ENCODE data around the gene SPATA3. TPM values are rescaled to one million over a fixed set of nuclear protein-coding genes. Genes with fewer than 3 reads are reported as not detected.

Gene SPATA3
- total and polyA plus RNA-seq, 2 of the 13 experiments (the other 11 are each of a cell fraction or from before 2014, with no cell fraction given): not detected

DNA sequence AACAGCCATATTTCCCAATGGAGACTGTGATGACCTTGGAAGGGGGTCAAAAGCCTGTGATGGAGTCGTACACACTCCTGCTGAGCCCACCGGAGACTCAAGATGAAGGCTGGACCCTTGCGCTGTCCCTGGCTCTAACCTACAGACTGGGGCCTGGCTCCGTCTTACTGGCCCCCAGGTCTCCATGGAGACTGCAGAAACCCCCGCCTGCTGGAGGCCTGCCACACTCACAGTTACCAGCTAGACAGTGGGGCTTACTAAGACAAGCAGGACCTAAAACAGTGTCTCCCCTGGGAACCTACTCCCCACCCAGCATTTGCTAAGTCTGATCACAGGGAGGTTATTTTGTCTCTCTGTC is 51.0 kb downstream of the SPATA3 start:
- Histone ChIP-seq H3K27me3 (ENCODE audit: control insufficient read depth in 1 of 2, insufficient read depth in 2 of 2, low read length in 2 of 2) (no peaks in the 10 kb centered on the region), H3K4me2 (ENCODE audit: low read depth, low read length) (peak overlapping the region; percentile 55), H3K9ac (ENCODE audit: insufficient read depth, low read depth, low read length) (peak overlapping the region; percentile 58), H2AFZ (ENCODE audit: low read length) (no peak overlapping the region), H3K4me1 (ENCODE audit: insufficient read depth, low read length) (peaks cover 72% of the 10 kb centered on the region), H3K36me3 (replicated peaks in 1 of 2; ENCODE audit: control insufficient read depth in 1 of 2, insufficient read depth in 2 of 2, low read length in 2 of 2) (peaks cover 7 to 29% of the 10 kb centered on the region in 2 experiments), H3K4me3 (replicated peaks in 1 of 3; ENCODE audit: insufficient read depth in 1 of 3, low read depth in 2 of 3, low read length in 3 of 3) (no peak overlapping the region), H4K20me1 (ENCODE audit: insufficient read depth, low read length) (no peaks in the 10 kb centered on the region), H3K79me2 (ENCODE audit: insufficient read depth, low read length) (no peaks in the 10 kb centered on the region), H3K27ac (ENCODE audit: extremely low read length, insufficient read depth, low read length) (peak overlapping the region; percentile 97), H3K9me3 (ENCODE audit: low read length) (no peaks in the 10 kb centered on the region)
- no TSS peak for BruUV-seq (replicated peaks)
- WGBS (ENCODE audit: low lambda C conversion rate): 90% methylated on average over 5 of the region's 5 CpGs
- FAIRE-seq (no peak), ATAC-seq (no peak), DNase-seq (ENCODE audit: low spot score) (no peak)
- intact Hi-C loops (cut with micrococcal nuclease; ENCODE audit: unreplicated experiment): loop anchor here (10.0 kb wide), 1 partner anchor 658 kb away; the partner anchor contains the start of gene PTMA
- POLR2A ChIA-PET: interaction anchor here (1.1 to 7.7 kb wide), 2 partner anchors 8 to 13 kb away, joined by 5 to 399 read pairs; partner anchors contain the start of gene C2orf72
- in situ Hi-C loops (cut with HindIII; ENCODE audit: extremely low pct_ligation_motif_present, low pct_unique_long_range_greater_than_20kb): no loop called here
- CTCF ChIA-PET (ENCODE audit: low intra/inter-chr PET ratio, low total read pairs): no interaction called here
- TF ChIP-seq, protein P1, sequence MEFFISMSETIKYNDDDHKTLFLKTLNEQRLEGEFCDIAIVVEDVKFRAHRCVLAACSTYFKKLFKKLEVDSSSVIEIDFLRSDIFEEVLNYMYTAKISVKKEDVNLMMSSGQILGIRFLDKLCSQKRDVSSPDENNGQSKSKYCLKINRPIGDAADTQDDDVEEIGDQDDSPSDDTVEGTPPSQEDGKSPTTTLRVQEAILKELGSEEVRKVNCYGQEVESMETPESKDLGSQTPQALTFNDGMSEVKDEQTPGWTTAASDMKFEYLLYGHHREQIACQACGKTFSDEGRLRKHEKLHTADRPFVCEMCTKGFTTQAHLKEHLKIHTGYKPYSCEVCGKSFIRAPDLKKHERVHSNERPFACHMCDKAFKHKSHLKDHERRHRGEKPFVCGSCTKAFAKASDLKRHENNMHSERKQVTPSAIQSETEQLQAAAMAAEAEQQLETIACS (CRISPR knock-in tag; IDR thresholded peaks at IDR 0.05): no peak
- TF ChIP-seq ZNF44 (CRISPR knock-in tag; IDR thresholded peaks at IDR 0.05): no peak
- TF ChIP-seq HOXD1 (CRISPR knock-in tag; IDR thresholded peaks at IDR 0.05): no peak
- no peak for TF ChIP-seq CENPT (CRISPR knock-in tag; IDR thresholded peaks at IDR 0.05; ENCODE audit: low read depth)
- TF ChIP-seq ZNF343 (CRISPR knock-in tag; IDR thresholded peaks at IDR 0.05): 0 out of 2 replicates have a peak, but pooled peaks have one; percentile 33
- TF ChIP-seq, protein P2, sequence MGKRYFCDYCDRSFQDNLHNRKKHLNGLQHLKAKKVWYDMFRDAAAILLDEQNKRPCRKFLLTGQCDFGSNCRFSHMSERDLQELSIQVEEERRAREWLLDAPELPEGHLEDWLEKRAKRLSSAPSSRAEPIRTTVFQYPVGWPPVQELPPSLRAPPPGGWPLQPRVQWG (CRISPR knock-in tag; IDR thresholded peaks at IDR 0.05; ENCODE audit: borderline replicate concordance, low read depth): no peak
- TF ChIP-seq KDM2A (CRISPR knock-in tag; IDR thresholded peaks at IDR 0.05; ENCODE audit: borderline replicate concordance, low read depth): 0 out of 2 replicates have a peak, but pooled peaks have one; percentile 9
- TF ChIP-seq, protein P3, sequence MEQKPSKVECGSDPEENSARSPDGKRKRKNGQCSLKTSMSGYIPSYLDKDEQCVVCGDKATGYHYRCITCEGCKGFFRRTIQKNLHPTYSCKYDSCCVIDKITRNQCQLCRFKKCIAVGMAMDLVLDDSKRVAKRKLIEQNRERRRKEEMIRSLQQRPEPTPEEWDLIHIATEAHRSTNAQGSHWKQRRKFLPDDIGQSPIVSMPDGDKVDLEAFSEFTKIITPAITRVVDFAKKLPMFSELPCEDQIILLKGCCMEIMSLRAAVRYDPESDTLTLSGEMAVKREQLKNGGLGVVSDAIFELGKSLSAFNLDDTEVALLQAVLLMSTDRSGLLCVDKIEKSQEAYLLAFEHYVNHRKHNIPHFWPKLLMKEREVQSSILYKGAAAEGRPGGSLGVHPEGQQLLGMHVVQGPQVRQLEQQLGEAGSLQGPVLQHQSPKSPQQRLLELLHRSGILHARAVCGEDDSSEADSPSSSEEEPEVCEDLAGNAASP (CRISPR knock-in tag; IDR thresholded peaks at IDR 0.05; ENCODE audit: borderline replicate concordance): no peak
- TF ChIP-seq, protein P4, sequence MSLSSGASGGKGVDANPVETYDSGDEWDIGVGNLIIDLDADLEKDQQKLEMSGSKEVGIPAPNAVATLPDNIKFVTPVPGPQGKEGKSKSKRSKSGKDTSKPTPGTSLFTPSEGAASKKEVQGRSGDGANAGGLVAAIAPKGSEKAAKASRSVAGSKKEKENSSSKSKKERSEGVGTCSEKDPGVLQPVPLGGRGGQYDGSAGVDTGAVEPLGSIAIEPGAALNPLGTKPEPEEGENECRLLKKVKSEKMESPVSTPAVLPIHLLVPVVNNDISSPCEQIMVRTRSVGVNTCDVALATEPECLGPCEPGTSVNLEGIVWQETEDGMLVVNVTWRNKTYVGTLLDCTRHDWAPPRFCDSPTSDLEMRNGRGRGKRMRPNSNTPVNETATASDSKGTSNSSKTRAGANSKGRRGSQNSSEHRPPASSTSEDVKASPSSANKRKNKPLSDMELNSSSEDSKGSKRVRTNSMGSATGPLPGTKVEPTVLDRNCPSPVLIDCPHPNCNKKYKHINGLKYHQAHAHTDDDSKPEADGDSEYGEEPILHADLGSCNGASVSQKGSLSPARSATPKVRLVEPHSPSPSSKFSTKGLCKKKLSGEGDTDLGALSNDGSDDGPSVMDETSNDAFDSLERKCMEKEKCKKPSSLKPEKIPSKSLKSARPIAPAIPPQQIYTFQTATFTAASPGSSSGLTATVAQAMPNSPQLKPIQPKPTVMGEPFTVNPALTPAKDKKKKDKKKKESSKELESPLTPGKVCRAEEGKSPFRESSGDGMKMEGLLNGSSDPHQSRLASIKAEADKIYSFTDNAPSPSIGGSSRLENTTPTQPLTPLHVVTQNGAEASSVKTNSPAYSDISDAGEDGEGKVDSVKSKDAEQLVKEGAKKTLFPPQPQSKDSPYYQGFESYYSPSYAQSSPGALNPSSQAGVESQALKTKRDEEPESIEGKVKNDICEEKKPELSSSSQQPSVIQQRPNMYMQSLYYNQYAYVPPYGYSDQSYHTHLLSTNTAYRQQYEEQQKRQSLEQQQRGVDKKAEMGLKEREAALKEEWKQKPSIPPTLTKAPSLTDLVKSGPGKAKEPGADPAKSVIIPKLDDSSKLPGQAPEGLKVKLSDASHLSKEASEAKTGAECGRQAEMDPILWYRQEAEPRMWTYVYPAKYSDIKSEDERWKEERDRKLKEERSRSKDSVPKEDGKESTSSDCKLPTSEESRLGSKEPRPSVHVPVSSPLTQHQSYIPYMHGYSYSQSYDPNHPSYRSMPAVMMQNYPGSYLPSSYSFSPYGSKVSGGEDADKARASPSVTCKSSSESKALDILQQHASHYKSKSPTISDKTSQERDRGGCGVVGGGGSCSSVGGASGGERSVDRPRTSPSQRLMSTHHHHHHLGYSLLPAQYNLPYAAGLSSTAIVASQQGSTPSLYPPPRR (CRISPR knock-in tag; IDR thresholded peaks at IDR 0.05; ENCODE audit: borderline replicate concordance): peak; percentile 12; the same call in 1 of the 2 replicates
- 0 out of 2 replicates have a peak, but pooled peaks have one; percentile 8 for TF ChIP-seq MED1 (CRISPR knock-in tag; IDR thresholded peaks at IDR 0.05)
- TF ChIP-seq, protein P5, sequence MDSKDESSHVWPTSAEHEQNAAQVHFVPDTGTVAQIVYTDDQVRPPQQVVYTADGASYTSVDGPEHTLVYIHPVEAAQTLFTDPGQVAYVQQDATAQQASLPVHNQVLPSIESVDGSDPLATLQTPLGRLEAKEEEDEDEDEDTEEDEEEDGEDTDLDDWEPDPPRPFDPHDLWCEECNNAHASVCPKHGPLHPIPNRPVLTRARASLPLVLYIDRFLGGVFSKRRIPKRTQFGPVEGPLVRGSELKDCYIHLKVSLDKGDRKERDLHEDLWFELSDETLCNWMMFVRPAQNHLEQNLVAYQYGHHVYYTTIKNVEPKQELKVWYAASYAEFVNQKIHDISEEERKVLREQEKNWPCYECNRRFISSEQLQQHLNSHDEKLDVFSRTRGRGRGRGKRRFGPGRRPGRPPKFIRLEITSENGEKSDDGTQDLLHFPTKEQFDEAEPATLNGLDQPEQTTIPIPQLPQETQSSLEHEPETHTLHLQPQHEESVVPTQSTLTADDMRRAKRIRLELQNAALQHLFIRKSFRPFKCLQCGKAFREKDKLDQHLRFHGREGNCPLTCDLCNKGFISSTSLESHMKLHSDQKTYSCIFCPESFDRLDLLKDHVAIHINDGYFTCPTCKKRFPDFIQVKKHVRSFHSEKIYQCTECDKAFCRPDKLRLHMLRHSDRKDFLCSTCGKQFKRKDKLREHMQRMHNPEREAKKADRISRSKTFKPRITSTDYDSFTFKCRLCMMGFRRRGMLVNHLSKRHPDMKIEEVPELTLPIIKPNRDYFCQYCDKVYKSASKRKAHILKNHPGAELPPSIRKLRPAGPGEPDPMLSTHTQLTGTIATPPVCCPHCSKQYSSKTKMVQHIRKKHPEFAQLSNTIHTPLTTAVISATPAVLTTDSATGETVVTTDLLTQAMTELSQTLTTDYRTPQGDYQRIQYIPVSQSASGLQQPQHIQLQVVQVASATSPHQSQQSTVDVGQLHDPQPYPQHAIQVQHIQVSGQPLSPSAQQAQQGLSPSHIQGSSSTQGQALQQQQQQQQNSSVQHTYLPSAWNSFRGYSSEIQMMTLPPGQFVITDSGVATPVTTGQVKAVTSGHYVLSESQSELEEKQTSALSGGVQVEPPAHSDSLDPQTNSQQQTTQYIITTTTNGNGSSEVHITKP (CRISPR knock-in tag; IDR thresholded peaks at IDR 0.05; ENCODE audit: low read depth): peak; percentile 4; the same call in 1 of the 2 replicates
- no peak for TF ChIP-seq EED (CRISPR knock-in tag; IDR thresholded peaks at IDR 0.05)
